Right renal cortex interstitium (tissue), 3 donors: ENCODE measurements around the gene HSCB. TPM values are rescaled to one million over a fixed set of nuclear protein-coding genes. Genes with fewer than 3 reads are reported as not detected.
A peak's percentile ranks its signal among the peaks of the same experiment; 100 is the strongest.
"Not testable (repeated sequence)": the region's sequence is repeated elsewhere in the genome, so short reads cannot be mapped to it uniquely, and the experiment has no call there.

Source experiments
- DNase-seq, 3 donors: peaks; one replicate each; pipeline ENCODE4 v3.0.0-alpha.2; 2013; ENCODE audit warnings: low read depth in 3 of 3, low spot score in 2 of 3
- polyA plus RNA-seq, 3 donors: library from polyadenylated mRNA; unstranded; fragments of 120-200 nt; gene quantifications; one replicate each; pipeline ENCODE4 v1.2.1, GENCODE V29; 2013; ENCODE audit not compliant: insufficient read length in 3 of 3

The HSCB gene
- polyA plus RNA-seq, 3 donors, result 20.7 to 26.2 (median 22.8) TPM

DNA sequence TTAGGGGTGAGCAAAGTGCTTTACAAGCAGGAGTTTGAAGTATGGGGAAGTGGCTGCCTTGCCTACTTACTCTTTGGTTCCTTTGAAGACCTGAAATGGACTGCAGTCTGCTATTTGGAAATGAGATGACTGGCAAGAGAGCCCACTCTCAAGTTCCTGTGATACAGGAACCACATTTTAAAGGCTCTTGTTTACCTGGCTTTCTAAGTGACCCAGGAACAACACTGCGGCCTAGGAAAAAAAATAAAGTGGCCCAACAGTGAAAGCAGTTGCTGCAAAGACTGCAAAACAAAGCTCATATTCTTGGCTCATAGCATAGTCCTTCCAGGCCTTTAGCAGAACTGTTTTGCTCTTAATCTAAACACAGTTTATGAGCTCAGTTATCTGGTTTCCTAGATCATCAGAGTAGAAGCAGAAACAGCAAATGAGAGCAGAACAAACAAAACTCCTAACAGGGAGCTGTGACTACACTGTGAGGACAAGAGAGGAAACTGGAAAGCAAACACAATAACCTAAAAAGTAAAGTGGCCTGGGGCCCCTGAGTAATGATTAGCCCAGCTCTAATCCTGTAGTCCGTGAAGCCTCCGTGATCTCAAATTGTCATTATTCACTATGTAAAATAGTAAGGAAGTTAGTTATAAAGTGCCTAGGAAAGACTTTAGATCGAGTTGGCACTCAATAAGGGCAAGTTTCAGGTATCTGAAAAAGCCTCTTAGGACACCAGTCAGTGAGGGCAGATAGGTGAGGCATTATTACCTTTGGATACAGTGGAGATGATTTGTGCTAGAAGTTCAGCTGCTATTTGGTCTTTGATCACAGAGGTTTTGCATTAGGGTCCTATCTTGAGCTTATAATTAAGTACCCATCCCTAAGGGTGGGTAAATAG, 42.2 kb downstream of the HSCB start:
- DNase-seq, result no peak

- DNase-seq, result no peak
These were observed 46.8 kb downstream of the HSCB start for GRCh38 chr22:28788601-28789000.

DNA sequence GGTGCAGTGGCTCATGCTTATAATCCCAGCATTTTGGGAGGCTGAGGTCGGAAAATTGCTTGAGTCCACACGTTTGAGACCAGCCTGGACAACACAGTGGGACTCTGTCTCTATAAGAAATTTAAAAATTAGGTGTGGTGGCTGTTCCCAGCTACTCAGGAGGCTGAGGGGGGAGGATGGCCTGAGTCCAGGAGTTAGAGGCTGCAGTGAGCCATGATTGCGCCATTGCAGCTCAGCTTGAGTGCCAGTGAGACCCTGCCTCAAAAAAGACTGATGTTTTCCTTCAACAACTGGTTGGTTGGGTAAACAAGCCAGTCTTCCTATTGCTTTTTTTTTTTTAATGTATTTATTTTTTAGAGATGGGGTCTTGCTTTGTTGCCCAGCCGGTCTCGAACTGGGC, 49.3 kb downstream of the HSCB start:
- DNase-seq, result no peak

GRCh38 chr22:28791841-28792490, 50.1 kb downstream of the HSCB start:
- DNase-seq, result no peak

DNA sequence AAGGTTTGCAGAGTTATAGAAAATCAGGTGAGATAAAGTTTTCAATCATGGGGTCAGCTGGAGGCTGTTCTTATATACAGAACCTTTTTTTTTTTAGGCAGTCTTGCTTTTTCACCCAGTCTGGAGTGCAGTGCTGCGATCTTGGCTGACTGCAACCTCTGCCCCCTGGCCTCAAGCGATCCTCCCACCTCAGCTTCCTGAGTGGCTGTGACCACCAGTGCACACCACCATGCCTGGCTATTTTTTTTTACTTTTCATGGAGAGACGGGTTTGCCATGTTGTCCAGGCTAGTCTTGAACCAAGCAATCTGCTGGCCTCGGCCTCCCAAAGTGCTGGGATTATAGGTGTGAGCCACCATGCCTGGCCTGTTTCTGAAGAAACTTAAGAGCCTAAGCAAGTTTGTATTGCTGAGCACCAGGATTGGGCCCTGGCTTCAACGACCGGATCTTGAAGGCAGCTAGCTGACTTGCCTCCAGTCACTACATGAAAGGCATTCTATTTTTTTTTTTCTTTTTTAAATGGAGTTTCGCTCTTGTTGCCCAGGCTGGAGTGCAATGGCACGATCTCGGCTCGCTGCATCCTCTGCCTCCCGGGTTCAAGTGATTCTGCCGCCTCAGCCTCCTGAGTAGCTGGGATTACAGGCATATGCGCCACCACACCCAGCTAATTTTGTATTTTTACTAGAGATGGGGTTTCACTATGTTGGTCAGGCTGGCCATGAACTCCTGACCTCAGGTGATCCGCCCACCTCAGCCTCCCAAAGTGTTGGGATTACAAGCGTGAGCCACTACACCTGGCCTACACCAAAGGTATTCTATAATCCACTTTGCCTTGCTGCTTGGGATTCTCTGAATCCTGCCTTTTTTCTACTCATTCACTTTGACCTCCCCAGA, 50.9 kb downstream of the HSCB start:
- DNase-seq, result no peak

DNA sequence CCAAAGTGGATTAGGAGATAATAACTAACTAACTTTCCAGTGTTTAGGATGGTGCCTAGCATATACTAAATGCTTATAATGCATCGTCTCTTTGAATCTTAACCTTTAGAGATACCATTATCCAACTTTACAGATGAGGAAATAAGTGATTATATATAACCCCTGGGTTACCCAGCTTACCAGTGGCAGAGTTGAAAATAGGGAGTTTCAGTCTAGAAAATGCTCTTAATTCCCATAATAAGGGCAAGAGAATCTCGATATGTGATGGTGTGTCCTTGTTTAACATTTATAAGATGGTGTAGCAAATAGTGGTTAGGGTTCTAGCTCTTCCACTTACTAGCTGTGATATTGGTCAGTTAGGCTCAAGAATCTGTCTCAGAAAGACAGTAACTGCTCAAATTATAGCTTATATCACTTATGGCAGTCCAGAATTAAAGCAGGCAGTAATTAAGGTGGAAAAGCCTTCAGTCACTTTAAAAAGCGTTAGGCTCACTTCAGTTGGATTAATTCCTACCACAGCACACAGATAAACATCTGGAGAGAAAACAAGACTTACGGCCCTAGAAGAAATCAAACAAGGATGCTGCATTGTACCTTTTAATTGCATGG, 52.2 kb downstream of the HSCB start:
- DNase-seq, result no peak

GRCh38 chr22:28795071-28795693, 53.3 kb downstream of the HSCB start:
- no peak for DNase-seq

- no peak for DNase-seq
These were observed 54.4 kb downstream of the HSCB start for GRCh38 chr22:28795932-28796856.

DNA sequence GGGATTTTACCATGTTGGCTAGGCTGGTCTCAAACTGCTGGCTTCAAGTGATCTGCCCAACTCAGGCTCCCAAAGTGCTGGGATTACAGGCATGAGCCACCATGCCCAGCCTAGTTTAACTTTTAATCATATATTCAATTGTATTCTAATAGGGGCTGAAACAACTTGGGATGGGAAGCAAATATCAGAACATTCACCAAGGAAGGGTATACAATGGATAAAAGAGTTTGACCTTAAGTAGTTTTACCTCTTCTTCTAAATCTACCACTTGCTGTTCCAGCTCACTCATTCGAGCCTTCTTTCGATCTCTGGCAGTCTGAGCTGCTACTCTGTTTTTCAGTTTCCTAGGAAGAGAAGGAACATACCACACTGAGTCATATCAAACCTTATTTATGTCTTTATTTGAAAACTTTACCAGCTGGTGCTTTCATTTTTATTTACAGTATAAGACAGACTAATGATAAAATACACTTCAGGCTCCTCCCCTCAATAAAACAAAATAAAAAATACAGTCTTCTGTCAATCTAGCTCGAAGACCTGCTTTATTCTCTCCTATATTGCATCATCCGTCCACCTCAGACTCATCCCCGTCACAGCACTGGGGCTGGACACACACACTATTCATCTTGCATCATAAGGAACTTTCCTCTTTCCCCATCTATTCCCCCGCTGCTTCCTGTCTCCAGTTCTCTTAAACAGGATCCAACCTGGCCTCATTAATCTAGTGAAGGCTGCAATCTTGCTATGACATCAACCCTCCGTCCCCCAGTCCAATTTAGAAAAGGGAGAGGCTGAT, 57.2 kb downstream of the HSCB start:
- no peak for DNase-seq

GRCh38 chr22:28799606-28800307, 57.9 kb downstream of the HSCB start:
- no peak for DNase-seq

DNA sequence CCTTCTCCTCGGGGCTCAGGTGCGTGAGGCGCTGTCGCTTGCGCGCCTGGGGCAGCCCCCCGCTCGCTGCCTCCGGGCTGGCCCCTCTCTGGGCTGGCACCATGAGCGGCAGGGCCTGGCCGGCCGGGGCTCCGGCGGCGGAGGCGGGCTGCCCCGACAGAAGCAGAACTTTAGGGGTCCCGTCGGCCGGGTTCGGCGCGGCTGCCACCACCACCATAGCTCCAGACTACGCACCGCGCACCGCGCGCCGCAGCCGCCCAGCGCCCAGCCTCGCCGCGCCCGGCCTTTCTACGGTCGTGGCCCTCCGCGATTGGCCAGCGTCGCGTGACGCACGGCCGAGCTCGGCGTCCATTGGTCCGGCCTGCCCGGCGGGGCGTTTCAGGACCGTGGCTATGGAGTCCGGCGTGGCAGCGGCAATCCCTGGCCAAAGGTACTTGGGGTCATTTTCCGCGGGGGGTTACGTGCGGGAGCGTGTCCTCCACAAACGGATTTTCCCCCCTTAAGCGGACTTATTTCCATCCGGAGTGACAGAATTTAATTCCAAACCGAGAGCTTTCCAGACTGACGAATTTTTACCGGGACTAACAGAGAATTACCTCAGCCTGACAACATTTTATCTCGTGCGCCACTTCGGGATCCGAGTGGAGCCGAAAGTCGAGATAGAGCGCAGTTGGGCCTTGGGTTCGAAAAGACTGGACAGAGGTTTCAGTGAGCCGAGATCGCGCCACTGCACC, 58.6 kb downstream of the HSCB start, which contains the start of gene XBP1:
XBP1 (minus strand) TSS at position 262 of the 734 bp plus-strand sequence.
- DNase-seq, result peak; percentile 86 to 94 (median 91)

DNA sequence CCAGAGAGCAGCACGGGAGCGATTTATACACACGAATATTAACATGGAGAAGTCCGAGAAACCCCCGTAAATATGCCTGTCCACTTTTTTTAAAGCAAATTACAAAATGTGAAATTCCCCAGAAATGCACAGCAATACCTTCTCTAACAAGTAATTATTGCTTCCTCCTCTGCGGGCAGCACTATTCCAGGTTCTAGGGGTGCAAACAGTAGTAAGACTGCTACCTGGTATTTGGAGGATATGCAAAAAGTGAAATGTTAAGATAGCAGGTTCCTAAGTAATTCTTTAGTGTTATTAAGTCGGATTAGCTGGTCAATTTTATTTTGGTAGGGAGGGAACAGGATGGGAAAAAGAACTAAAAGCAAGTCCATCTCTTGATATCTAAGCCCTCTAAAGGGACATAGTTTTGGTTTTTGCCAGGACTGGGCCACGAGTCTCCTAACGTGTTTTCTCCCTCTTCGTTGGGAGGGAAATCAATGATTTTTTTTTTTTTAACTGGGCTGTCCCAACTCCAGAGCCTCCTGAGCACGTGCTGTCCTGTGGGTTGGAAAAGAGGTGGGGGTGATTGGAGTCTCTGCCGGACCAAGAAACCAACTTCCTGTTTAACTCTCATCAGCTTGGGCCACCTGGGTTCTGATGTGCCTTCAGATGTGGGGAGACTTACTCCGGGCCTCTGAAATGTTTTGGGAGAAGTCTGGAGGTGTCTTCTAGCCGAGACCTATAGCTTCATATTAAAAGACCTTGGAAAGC, 60.2 kb downstream of the HSCB start:
- no peak for DNase-seq

- DNase-seq, result no peak
These were observed 60.8 kb downstream of the HSCB start for GRCh38 chr22:28802595-28803123.

DNA sequence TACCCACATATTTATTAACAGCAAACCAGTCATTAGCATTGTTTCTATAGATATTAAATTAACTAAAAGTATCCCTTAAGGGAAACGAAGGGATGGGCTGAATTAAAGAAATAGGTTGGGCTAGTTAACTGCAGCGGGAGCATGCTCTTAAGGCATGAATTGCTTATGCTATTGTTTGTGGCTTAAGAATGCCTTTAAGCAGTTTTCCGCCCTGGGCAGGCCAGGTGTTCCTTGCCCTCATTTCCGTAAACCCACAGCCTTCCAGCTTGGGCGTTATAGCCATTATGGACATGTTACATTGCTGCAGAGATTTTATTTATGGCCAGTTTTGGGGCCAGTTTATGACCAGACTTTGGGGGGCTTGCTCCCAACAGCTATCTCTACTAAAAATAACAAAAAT, 63.6 kb downstream of the HSCB start:
- DNase-seq, result not testable (repeated sequence)
